Osteoblast (primary cell): ENCODE measurements around the gene GRHL3. TPM values are rescaled to one million over a fixed set of nuclear protein-coding genes. Genes with fewer than 3 reads are reported as not detected.

ENCODE experiments used
- DNase-seq: peaks from one replicate; pipeline ENCODE4 v3.0.0; 2011; ENCODE audit warnings: low spot score, mixed read lengths; ENCODE audit not compliant: insufficient read length; ENCODE audit errors: missing footprints
- H2AFZ ChIP-seq: 2 replicates; pipeline ENCODE4 v1.6.0; 2011; ENCODE audit warnings: mild to moderate bottlenecking, low read length
- H3K27ac ChIP-seq: 2 replicates; pipeline ENCODE4 v1.5.1; 2011; ENCODE audit warnings: mild to moderate bottlenecking, low read depth, low read length, moderate library complexity
- H3K27me3 ChIP-seq: 2 replicates; pipeline ENCODE4 v1.6.0; 2012; ENCODE audit warnings: mild to moderate bottlenecking, control low read depth, inconsistent platforms, low read length, moderate library complexity; ENCODE audit not compliant: insufficient read depth
- H3K36me3 ChIP-seq: 2 replicates; pipeline ENCODE4 v1.5.1; 2011; ENCODE audit warnings: mild to moderate bottlenecking, low read length, control low read depth, moderate library complexity; ENCODE audit not compliant: insufficient read depth
- H3K4me1 ChIP-seq: 2 replicates; pipeline ENCODE4 v1.5.1; 2011; ENCODE audit warnings: mild to moderate bottlenecking, low read length, control low read depth, moderate library complexity; ENCODE audit not compliant: insufficient read depth
- H3K4me2 ChIP-seq: 2 replicates; pipeline ENCODE4 v1.6.0; 2011; ENCODE audit warnings: mild to moderate bottlenecking, low read length; ENCODE audit not compliant: insufficient read depth
- H3K4me3 ChIP-seq: fragments of 200-600 bp; sonication (generic); 3 replicates; pipeline ENCODE4 v1.5.1; 2012; ENCODE audit warnings: mild to moderate bottlenecking, low read length, inconsistent platforms; ENCODE audit not compliant: insufficient read depth
- H3K79me2 ChIP-seq: 2 replicates; pipeline ENCODE4 v1.6.0; 2012; ENCODE audit warnings: mild to moderate bottlenecking, low read length, control low read depth, inconsistent platforms; ENCODE audit not compliant: insufficient read depth
- H3K9me3 ChIP-seq: 2 replicates; pipeline ENCODE4 v1.5.1; 2011; ENCODE audit warnings: low read depth, low read length, control low read depth
- H4K20me1 ChIP-seq: 2 replicates; pipeline ENCODE4 v1.6.0; 2012; ENCODE audit warnings: mild to moderate bottlenecking, low read length, control low read depth; ENCODE audit not compliant: insufficient read depth
- total RNA-seq: library from RNA; depleted of rRNA; stranded (reverse); fragments of >200 nt; gene quantifications from 2 replicates; pipeline ENCODE4 v1.2.3, GENCODE V29; 2012
- TF ChIP-seq, protein P1 (sequence below): IDR thresholded peaks from 2 replicates; pipeline ENCODE4 v1.5.1; 2011; ENCODE audit warnings: mild to moderate bottlenecking, low read depth, low read length, moderate library complexity; ENCODE audit errors: extremely low read depth

GRHL3 gene
- total RNA-seq, 1 donor = not detected

DNA sequence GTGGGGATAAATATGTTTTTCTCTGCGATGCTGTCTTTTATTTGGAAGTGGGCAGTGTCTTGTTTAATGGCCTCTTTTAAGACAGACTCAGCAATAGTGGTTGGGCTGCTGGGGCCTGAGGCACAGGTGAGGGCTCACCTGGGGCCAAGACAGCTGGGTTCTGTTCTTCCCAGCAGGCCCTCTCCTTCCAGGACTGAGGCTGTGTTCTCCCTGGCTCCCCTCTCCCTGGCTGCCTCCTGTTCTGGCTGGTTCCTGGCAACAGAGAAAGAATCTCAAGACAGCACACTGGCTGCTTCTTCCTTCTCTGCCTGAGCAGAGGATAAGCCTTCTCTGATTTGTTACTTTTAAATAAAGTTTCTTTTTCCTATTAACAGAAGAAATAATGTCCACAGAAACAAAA is 7.4 kb upstream of the GRHL3 start:
- H4K20me1 ChIP-seq = no peaks in the 10 kb centered on the region
- no peak overlapping the region for H3K4me3 ChIP-seq
- no peaks in the 10 kb centered on the region for H3K4me1 ChIP-seq
- no peaks in the 10 kb centered on the region for H3K36me3 ChIP-seq
- peak; percentile 30 for DNase-seq
- H3K4me2 ChIP-seq = no peak overlapping the region
- peaks cover 5% of the 10 kb centered on the region for H3K27me3 ChIP-seq
- H3K27ac ChIP-seq = no peak overlapping the region
- H3K79me2 ChIP-seq = no peaks in the 10 kb centered on the region
- no peaks in the 10 kb centered on the region for H3K9me3 ChIP-seq
- TF ChIP-seq, protein P1, sequence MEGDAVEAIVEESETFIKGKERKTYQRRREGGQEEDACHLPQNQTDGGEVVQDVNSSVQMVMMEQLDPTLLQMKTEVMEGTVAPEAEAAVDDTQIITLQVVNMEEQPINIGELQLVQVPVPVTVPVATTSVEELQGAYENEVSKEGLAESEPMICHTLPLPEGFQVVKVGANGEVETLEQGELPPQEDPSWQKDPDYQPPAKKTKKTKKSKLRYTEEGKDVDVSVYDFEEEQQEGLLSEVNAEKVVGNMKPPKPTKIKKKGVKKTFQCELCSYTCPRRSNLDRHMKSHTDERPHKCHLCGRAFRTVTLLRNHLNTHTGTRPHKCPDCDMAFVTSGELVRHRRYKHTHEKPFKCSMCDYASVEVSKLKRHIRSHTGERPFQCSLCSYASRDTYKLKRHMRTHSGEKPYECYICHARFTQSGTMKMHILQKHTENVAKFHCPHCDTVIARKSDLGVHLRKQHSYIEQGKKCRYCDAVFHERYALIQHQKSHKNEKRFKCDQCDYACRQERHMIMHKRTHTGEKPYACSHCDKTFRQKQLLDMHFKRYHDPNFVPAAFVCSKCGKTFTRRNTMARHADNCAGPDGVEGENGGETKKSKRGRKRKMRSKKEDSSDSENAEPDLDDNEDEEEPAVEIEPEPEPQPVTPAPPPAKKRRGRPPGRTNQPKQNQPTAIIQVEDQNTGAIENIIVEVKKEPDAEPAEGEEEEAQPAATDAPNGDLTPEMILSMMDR = no peak
- no peak overlapping the region for H2AFZ ChIP-seq

GRCh38 chr1:24315391-24315790 is 3.8 kb upstream of the GRHL3 start:
- H3K36me3 ChIP-seq = no peaks in the 10 kb centered on the region
- H3K27me3 ChIP-seq = peaks cover 19% of the 10 kb centered on the region
- peak; percentile 60 for DNase-seq
- no peak overlapping the region for H2AFZ ChIP-seq
- no peaks in the 10 kb centered on the region for H3K79me2 ChIP-seq
- H3K4me2 ChIP-seq = no peak overlapping the region
- H3K9me3 ChIP-seq = no peaks in the 10 kb centered on the region
- H3K4me3 ChIP-seq = no peak overlapping the region
- H4K20me1 ChIP-seq = no peaks in the 10 kb centered on the region
- H3K27ac ChIP-seq = no peak overlapping the region
- TF ChIP-seq, protein P1 = no peak
- H3K4me1 ChIP-seq = peaks cover 9% of the 10 kb centered on the region

DNA sequence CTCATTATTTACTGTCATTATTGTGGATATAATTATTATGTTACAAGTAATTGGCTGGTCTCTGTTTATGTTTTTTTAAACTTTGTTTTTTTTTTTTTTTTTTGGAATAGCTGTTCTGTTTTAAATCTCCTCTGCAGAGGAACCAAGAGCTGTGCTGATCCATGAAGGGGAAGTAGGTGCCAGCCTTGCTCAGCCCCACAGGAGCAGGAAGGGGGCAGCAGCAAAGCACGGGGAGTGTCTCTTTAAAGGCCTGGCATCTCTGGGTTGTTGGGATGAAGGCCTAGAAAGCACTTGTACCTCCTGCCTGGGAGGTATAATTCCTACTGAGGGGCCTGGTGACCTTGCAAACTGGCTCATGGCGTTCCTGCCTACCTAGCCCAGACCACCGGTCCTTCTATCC is 2.5 kb upstream of the GRHL3 start:
- Histone ChIP-seq H3K9me3 (no peaks in the 10 kb centered on the region), H2AFZ (no peak overlapping the region), H3K79me2 (no peaks in the 10 kb centered on the region), H3K27ac (no peak overlapping the region), H3K36me3 (no peaks in the 10 kb centered on the region), H3K27me3 (peaks cover 19% of the 10 kb centered on the region), H3K4me2 (no peak overlapping the region), H3K4me3 (no peak overlapping the region), H4K20me1 (no peaks in the 10 kb centered on the region), H3K4me1 (peaks cover 9% of the 10 kb centered on the region)
- TF ChIP-seq, protein P1 = no peak
- peak; percentile 49 for DNase-seq

DNA sequence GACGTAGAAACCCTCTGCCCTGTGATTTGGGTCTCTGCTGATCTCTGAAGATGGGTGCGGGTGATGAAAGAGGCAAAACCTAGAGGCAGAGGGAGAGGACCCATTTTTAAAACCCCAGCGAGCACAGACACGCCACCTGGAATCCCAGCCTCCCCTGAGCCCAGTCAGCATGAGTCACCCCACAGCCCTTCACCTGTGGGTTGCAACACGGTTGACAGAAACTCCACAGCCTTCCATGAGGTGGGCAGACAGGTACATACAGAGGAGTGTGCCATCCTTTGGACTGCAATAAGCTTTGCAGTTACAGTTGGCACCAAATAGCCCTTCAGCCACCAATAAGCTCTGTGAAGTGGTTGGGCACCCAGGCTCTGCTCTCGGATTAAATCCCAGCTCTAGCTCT is 2.1 kb upstream of the GRHL3 start:
- Histone ChIP-seq H3K9me3 (no peaks in the 10 kb centered on the region), H3K27ac (no peak overlapping the region), H4K20me1 (no peaks in the 10 kb centered on the region), H3K4me2 (no peak overlapping the region), H3K79me2 (no peaks in the 10 kb centered on the region), H2AFZ (no peak overlapping the region), H3K27me3 (peaks cover 19% of the 10 kb centered on the region), H3K36me3 (no peaks in the 10 kb centered on the region), H3K4me3 (no peak overlapping the region), H3K4me1 (peaks cover 9% of the 10 kb centered on the region)
- peak; percentile 34 for DNase-seq
- TF ChIP-seq, protein P1 = no peak
